ENCODE data around the gene BCAS3.

BCAS3 gene

GRCh38 chr17:61309362-61310256 is 632.0 kb downstream of the BCAS3 start:
- no peak for DNase-seq

GRCh38 chr17:61310590-61310989 is 632.9 kb downstream of the BCAS3 start:
- no peak for DNase-seq

GRCh38 chr17:61312406-61313295 is 635.0 kb downstream of the BCAS3 start:
- no peak for DNase-seq

GRCh38 chr17:61313461-61314326 is 636.0 kb downstream of the BCAS3 start:
- no peak for DNase-seq

- DNase-seq: no peak
These were observed 636.9 kb downstream of the BCAS3 start for GRCh38 chr17:61314368-61315078.

- DNase-seq: no peak
These were observed 639.0 kb downstream of the BCAS3 start for GRCh38 chr17:61316633-61317032.

- no peak for DNase-seq
These were observed 640.1 kb downstream of the BCAS3 start for GRCh38 chr17:61317779-61318178.

- no peak for DNase-seq
These were observed 641.0 kb downstream of the BCAS3 start for GRCh38 chr17:61318684-61319098.

- DNase-seq: no peak
These were observed 643.7 kb downstream of the BCAS3 start for GRCh38 chr17:61321344-61321743.

GRCh38 chr17:61322325-61323002 is 644.8 kb downstream of the BCAS3 start:
- DNase-seq: no peak

GRCh38 chr17:61323003-61323908 is 645.6 kb downstream of the BCAS3 start:
- no peak for DNase-seq

GRCh38 chr17:61323909-61324868 is 646.5 kb downstream of the BCAS3 start:
- no peak for DNase-seq

- DNase-seq: no peak
These were observed 647.3 kb downstream of the BCAS3 start for GRCh38 chr17:61324950-61325349.

- no peak for DNase-seq
These were observed 647.9 kb downstream of the BCAS3 start for GRCh38 chr17:61325382-61326073.

GRCh38 chr17:61326330-61326729 is 648.7 kb downstream of the BCAS3 start:
- DNase-seq: no peak

- no peak for DNase-seq
These were observed 650.7 kb downstream of the BCAS3 start for GRCh38 chr17:61328351-61328750.

- DNase-seq: no peak
These were observed 652.8 kb downstream of the BCAS3 start for GRCh38 chr17:61330174-61331150.
